Lung (tissue), 12 donors: ENCODE results near the gene PPFIA2. TPM values are rescaled to one million over a fixed set of nuclear protein-coding genes. Genes with fewer than 3 reads are reported as not detected.

Experiments
- ATAC-seq: fragments of 200-7000 bp; cut with Tn5 transposase; one replicate; pipeline ENCODE4 v1.9.1; 2020; ENCODE audit warnings: moderate number of reproducible peaks; ENCODE audit not compliant: insufficient read depth, low FRiP score
- DNase-seq, 3 donors: peaks; one replicate each; pipeline ENCODE4 v3.0.0-alpha.2; 2013 to 2017
- H3K27ac ChIP-seq, 2 donors: one replicate each; pipeline ENCODE4 v1.5.1; 2013; ENCODE audit warnings: mild to moderate bottlenecking in 2 of 2, moderate library complexity in 2 of 2, control low read depth in 1 of 2, inconsistent platforms in 1 of 2, low read depth in 1 of 2, low read length in 1 of 2
- H3K27me3 ChIP-seq, 3 donors: one replicate each; pipeline ENCODE4 v1.5.1; 2013; ENCODE audit warnings: low read length in 2 of 3; ENCODE audit not compliant: control insufficient read depth in 3 of 3, insufficient read depth in 3 of 3
- H3K36me3 ChIP-seq, 4 donors: one replicate each; pipeline ENCODE4 v1.5.1; 2013; ENCODE audit warnings: low read length in 4 of 4, mild to moderate bottlenecking in 1 of 4, moderate library complexity in 1 of 4; ENCODE audit not compliant: control insufficient read depth in 4 of 4, insufficient read depth in 4 of 4
- H3K4me1 ChIP-seq, 5 donors: one replicate each; pipeline ENCODE4 v1.5.1; 2013; ENCODE audit warnings: low read length in 5 of 5, mild to moderate bottlenecking in 2 of 5, moderate library complexity in 1 of 5; ENCODE audit not compliant: control insufficient read depth in 5 of 5, insufficient read depth in 5 of 5
- H3K4me3 ChIP-seq: one replicate; pipeline ENCODE4 v1.5.1; 2013; ENCODE audit warnings: mild to moderate bottlenecking, control low read depth, moderate library complexity
- H3K9ac ChIP-seq, 2 donors: one replicate each; pipeline ENCODE4 v1.5.1; 2013; ENCODE audit warnings: low read length in 2 of 2, control low read depth in 1 of 2; ENCODE audit not compliant: insufficient read depth in 1 of 2
- H3K9me3 ChIP-seq, 4 donors: one replicate each; pipeline ENCODE4 v1.5.1; 2013; ENCODE audit warnings: low read length in 3 of 4, mild to moderate bottlenecking in 1 of 4, moderate library complexity in 1 of 4; ENCODE audit not compliant: control insufficient read depth in 4 of 4, insufficient read depth in 3 of 4
- CTCF ChIP-seq: IDR thresholded peaks from 2 replicates; pipeline ENCODE4 v1.5.1; 2012; ENCODE audit warnings: mild to moderate bottlenecking; ENCODE audit errors: control extremely low read depth, extremely low read depth
- WGBS, 2 donors: extraction: QIAGEN DNeasy Blood & Tissue Kit; methylation state at CpG; one replicate each; pipeline ENCODE4 v1.1.7; 2013; 5-methylcytosine and 5-hydroxymethylcytosine counted together
- polyA plus RNA-seq, 2 donors: library from polyadenylated mRNA; stranded (reverse); fragments of 200-250 nt; gene quantifications; one replicate each; pipeline ENCODE4 v1.2.1, GENCODE V29; 2013
- total RNA-seq, 2 donors: library from RNA; depleted of rRNA in 1 of 2; stranded (reverse); fragments of >200 nt in 1 of 2; gene quantifications; one replicate each; pipeline ENCODE4 v1.2.1, GENCODE V29; 2014 to 2021
- donor health status: control.
- donor health status: control.
- donor health status: Bipolar disorder and iron deficiency.
- donor health status: healthy.
- donor health status: DM: yes; HTN: yes; CAD: no.

PPFIA2 gene
- total and polyA plus RNA-seq, 4 donors, result 0.09 to 2.3 (median 0.89) TPM

GRCh38 chr12:81533054-81533453 is 226.1 kb downstream of the PPFIA2 start:
- H3K36me3 ChIP-seq, result no peaks in the 10 kb centered on the region
- H3K27me3 ChIP-seq, result no peaks in the 10 kb centered on the region
- H3K9ac ChIP-seq, result no peak overlapping the region
- WGBS, 2 donors, result 71 to 74% methylated on average over 2 of the region's 2 CpGs
- TF ChIP-seq CTCF, result no peak
- ATAC-seq (no peak), DNase-seq (no peak)
- H3K4me3 ChIP-seq, result no peak overlapping the region
- H3K27ac ChIP-seq, result no peak overlapping the region
- H3K4me1 ChIP-seq, result no peaks in the 10 kb centered on the region
- H3K9me3 ChIP-seq, result no peaks in the 10 kb centered on the region

GRCh38 chr12:81530352-81530751 is 228.8 kb downstream of the PPFIA2 start:
- WGBS, 2 donors, result 69 to 72% methylated on average over 2 of the region's 2 CpGs
- peak in 2 of 3 donors; percentile 13 to 25 for DNase-seq
- Histone ChIP-seq H3K36me3 (no peaks in the 10 kb centered on the region), H3K27me3 (no peaks in the 10 kb centered on the region), H3K9me3 (no peaks in the 10 kb centered on the region), H3K4me3 (no peak overlapping the region), H3K4me1 (no peaks in the 10 kb centered on the region), H3K27ac (no peak overlapping the region), H3K9ac (no peak overlapping the region)
- no peak for ATAC-seq
- TF ChIP-seq CTCF, result no peak

GRCh38 chr12:81520064-81520945 is 238.8 kb downstream of the PPFIA2 start:
- Histone ChIP-seq H3K4me1 (peaks cover 0 to 3% (median 0%) of the 10 kb centered on the region in 5 donors), H3K9me3 (no peaks in the 10 kb centered on the region), H3K27ac (no peak overlapping the region), H3K4me3 (no peak overlapping the region), H3K9ac (no peak overlapping the region), H3K36me3 (no peaks in the 10 kb centered on the region), H3K27me3 (no peaks in the 10 kb centered on the region)
- WGBS, 2 donors, result 59 to 63% methylated on average over 6 of the region's 6 CpGs
- no peak for TF ChIP-seq CTCF
- DNase-seq, result no peak
- ATAC-seq, result peak; percentile 48
